OCI-LY3 (cell line): Measurements from ENCODE around the gene RFTN1.

Source experiments
- CTCF ChIP-seq: fragments of 200-600, 300-600 bp; sonication (generic); IDR thresholded peaks from 2 replicates; pipeline ENCODE4 v1.5.1; 2014; ENCODE audit warnings: antibody characterized with exemption, low read length, low read depth
- EZH2phosphoT487 ChIP-seq: fragments of 200-600 bp; shearing (Covaris generic); IDR thresholded peaks from 2 replicates; pipeline ENCODE4 v1.6.1; 2018; ENCODE audit warnings: antibody characterized with exemption, mixed run types, low read depth

GRCh38 chr3:16372362-16373292 is 140.9 kb downstream of the RFTN1 start:
- TF ChIP-seq CTCF, result no peak
- TF ChIP-seq EZH2phosphoT487, result no peak
